HG03571 (cell line): ENCODE measurements around the gene PYCARD.
A peak's percentile ranks its signal among the peaks of the same experiment; 100 is the strongest.
"Not testable (repeated sequence)": the region's sequence is repeated elsewhere in the genome, so short reads cannot be mapped to it uniquely, and the experiment has no call there.

Experiments
- ATAC-seq: cut with Tn5 transposase; IDR thresholded peaks from one replicate; pipeline ENCODE4 v1.9.1; 2021; ENCODE audit not compliant: unreplicated experiment

PYCARD gene

DNA sequence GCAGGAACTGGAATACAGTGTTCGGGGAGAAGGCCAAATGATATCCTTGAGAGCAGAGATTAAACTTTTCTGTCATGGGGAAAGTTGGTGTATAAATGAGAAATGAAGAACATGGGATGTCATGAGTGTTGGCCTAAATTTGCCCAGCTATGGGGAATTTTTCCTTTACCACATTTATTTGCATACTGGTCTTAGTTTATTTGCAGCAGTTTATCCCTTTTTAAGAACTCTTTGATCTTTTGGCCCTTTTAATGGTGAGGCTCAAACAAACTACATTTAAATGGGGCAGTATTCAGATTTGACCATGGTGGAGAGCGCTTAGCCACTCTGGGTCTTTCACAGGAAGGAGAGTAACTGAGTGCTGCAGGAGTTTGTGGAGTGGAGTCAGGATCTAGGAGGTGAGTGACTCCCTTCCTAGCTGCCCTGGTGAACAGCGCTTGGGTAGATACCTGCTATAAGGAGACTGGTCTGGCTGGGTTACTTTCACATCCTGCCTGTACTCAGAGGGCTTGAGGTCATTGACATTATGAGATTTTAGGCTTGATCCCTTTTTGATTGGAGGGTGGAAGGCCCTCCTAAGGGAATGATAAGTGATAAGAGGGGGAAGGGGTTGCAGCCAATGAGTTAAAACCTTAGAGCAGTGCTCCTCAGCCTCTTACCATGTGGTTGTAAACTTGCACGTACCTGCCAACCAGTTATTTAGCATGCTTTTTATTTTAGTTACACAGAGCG, 10.7 kb downstream of the PYCARD start:
- no peak for ATAC-seq

DNA sequence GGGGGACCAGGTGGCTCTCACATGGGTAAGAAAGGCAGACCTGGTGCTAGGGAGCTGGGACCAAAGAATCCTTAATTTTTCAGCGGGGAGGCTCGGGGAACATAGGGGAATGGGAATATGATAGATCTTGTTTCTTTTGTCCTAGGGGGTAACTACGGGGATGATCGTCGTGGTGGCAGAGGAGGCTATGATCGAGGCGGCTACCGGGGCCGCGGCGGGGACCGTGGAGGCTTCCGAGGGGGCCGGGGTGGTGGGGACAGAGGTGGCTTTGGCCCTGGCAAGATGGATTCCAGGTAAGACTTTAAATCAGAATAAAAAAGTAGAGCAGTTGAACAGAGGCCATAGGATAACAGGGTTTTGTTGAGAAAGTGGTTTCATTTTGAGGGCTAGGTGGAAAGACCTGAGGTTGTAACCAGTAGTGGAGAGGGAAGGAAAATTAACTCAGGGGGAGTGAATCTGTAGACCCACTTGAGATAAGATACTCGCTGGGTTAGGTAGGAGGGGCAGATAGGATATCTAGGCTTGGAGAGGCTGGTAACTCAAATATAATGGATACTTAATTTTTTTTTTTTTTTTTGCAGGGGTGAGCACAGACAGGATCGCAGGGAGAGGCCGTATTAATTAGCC, 11.6 kb downstream of the PYCARD start:
- ATAC-seq = no peak

DNA sequence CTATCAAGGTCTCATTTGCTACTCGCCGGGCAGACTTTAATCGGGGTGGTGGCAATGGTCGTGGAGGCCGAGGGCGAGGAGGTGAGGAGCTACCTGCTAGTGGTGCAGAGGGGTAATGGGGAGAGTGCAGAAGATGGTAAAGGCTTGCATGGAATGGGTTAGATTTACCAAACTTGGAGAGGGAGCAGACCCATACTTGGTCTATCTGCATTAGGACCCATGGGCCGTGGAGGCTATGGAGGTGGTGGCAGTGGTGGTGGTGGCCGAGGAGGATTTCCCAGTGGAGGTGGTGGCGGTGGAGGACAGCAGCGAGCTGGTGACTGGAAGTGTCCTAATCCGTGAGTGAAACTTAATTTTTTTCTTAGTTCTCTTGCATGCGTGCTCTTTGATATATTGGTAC, 12.5 kb downstream of the PYCARD start:
- no peak for ATAC-seq

DNA sequence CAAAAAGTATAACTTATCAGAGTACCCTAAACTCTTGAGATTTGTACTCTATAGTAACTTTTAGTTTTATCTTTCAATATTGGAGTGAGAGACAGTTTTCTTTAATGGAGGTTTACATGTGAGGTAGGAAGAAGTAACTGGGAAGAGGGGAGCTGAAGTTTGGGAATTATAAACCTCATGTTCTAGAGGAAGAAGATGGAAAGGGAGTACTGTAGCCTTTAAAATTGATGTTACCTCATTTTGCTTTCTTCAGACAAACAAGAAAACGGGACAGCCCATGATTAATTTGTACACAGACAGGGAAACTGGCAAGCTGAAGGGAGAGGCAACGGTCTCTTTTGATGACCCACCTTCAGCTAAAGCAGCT, 13.2 kb downstream of the PYCARD start:
- ATAC-seq = no peak

DNA sequence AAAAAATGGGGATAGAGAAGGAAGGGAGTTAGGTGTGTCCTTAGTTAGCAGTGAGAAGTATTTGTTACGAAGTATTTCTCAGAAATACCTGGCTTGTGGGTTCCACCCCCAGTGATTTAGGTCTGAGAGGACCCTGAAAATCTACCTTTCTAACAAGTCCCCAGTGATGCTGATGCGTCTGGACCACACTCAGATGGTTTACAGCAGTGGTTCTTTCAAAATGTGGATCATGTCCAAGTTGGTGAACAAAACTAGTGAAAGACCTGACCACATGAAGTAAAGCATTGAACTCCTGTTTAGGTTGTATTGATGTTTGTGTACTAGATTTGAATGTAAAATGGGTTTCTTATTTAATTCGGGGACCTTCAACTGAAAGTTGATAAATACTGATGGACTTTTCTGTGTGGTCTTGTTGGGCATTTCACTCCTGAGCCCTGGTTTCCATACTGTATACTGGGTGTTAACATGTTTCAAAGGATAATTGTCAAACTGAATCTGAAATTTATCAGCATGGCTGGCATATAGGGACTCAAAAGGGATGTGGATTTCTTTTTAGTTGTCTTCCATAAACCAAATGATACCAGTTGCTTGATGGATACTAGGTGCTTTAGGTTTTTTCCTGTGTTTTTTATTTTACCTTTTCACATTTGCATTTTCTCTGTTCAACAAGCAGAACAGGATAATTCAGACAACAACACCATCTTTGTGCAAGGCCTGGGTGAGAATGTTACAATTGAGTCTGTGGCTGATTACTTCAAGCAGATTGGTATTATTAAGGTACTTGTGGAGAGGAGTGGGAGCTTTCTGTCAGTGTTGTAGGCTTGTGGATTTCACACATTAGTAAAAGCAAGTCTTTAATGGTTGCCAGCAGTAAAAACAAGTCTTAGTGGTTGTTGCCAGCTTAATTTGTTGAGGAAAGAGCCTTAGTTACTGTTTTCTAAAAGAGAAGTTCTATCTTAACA, 13.8 kb downstream of the PYCARD start:
- no peak for ATAC-seq

DNA sequence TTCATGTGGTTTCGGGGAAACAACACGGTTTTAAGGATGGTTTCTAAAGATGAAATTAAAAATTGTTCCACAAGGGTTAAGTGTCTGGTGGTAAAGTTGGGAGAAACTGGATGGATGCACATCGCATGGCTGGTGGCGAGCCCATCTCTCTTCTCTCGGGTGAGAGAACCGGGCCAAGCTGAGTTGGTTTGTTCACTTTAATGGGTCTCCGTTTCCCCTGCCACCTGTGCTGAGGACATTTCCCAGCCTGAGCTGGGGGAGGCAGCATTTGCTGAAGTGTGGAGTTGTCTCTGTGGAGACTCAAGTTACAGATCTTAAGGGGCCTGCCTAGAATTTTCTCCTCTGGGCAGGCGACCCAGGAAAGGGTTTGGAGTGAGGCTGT, 14.8 kb downstream of the PYCARD start:
- ATAC-seq = no peak

DNA sequence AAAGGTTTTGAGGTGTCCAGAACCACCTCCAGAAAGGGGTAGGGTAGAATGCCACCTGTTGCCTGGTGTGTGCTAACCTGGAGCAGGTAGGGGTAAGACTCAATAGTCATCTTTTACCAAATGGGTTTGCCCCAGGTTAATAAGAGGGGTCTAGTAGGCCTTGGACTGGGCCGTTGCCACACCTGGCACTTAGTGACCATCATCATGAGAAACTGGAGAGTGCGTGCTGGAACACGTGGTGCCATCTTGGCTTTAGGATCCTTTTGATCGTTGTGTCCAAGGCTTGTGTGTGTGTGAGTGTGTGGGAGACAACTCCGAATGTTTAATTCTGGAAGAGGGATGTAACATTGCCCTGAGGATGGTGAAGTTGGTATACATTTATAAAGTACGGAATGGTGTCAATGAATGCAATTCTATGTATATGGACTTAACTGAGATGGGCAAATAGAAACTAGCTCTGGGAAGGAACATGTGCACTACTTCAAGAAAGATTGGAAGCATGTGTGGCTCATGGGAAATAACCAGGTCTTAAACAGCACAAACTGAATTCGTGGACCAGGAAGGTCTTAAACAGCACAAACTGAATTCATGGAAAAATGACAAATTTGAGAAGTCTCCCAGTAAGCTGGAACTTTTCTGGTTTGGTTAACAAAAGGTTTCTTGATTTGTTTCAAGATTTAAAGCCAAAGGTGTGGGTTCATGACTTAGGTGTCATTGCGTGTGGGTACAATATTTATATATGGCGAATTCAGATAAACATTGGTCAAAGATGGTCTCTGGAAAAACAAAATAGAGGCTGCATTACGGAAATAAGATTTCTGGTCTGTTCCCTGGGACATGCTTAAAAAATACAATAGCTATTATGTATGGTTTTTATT, 15.4 kb downstream of the PYCARD start:
- ATAC-seq = no peak

DNA sequence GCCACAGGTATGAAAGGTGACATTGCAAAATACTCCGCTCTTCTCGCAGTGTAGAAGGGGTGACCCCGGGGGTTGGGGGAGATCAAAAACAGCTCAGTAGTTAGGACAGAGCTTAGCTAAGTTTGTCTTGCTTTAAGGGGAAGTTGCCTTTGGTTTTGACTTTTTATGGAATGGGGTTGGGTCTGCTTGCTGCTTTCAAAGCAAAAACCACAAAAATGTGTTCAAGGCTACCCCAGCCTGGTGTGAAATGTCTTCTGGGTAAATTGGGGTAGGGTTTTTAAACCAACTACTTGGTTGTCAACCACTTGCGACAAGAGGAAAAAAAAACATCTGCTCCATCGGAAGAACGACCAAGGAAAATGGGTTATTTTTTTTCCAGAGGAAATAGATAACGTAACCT, 16.4 kb downstream of the PYCARD start:
- ATAC-seq = no peak

DNA sequence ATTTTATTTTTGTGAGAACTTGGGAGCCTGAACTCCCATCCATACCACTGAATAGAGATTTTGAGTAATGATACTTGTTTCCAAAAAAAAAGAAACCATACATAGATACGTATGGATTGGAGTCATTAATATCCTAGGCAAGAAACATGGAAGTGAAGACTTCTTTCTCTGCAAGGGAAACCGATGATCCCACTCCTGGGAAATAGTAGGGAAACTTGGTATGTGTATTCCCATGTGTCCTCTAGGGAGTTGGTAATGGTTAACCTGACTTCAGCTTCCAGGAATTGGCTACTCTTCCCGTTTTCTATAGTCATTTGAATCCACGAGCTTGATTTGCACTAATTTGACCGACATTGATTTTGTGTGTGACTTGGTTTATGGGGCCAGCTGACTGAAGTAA, 17.2 kb downstream of the PYCARD start:
- no peak for ATAC-seq

DNA sequence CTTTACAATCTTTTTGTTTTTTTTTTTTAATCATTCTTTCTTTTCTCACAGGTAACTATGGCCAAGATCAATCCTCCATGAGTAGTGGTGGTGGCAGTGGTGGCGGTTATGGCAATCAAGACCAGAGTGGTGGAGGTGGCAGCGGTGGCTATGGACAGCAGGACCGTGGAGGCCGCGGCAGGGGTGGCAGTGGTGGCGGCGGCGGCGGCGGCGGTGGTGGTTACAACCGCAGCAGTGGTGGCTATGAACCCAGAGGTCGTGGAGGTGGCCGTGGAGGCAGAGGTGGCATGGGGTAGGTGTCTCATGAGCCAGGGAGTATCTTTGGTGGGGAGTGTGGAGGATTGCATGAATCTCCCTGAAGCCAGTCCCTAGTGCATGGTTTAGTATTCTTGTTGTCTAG, 17.7 kb downstream of the PYCARD start:
- no peak for ATAC-seq

DNA sequence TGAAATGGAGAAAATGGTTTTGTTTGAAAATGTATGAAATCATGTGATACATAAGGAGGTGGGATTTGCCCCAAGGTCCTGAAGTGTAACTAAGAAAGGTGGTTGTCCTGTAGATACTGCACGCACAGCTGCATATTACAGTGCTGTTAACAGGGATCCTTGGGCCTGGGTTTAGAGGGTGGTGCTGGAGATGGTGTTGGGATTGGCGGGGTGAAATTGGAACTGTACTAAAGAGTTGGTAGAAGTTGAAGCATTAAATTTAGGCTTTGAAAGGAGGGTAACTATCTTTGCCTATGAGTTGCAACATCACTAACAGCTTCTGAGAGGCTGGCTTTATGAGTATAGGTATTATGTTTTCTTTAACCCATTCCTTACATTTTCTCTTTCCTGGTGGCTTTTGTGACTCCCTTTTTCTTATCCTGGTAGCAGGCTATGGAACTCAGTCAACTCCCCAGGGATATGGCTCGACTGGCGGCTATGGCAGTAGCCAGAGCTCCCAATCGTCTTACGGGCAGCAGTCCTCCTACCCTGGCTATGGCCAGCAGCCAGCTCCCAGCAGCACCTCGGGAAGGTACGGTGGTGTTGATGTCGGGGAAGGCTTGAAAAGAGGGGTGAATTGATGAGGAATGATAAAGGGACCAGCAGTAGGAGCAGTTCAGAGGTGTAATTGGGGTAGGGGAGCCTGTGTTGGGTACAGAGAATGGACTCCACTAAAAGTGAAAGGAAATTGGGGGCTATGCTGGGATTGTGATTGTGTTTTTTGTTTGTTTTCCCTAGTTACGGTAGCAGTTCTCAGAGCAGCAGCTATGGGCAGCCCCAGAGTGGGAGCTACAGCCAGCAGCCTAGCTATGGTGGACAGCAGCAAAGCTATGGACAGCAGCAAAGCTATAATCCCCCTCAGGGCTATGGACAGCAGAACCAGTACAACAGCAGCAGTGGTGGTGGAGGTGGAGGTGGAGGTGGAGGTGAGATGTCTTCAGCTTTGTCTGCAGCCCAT, 18.8 kb downstream of the PYCARD start:
- no peak for ATAC-seq

DNA sequence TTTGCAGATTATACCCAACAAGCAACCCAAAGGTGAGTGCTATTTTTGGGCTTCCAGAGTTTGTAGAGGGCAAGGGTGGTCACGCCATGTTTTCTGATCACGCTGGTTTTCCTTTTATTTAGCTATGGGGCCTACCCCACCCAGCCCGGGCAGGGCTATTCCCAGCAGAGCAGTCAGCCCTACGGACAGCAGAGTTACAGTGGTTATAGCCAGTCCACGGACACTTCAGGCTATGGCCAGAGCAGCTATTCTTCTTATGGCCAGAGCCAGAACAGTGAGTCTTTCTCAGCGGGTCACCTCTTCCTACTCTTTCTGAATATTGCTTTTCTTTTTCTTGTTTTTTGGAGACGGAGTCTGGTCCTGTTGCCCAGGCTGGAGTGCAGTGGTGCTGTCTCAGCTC, 20.2 kb downstream of the PYCARD start:
- no peak for ATAC-seq

DNA sequence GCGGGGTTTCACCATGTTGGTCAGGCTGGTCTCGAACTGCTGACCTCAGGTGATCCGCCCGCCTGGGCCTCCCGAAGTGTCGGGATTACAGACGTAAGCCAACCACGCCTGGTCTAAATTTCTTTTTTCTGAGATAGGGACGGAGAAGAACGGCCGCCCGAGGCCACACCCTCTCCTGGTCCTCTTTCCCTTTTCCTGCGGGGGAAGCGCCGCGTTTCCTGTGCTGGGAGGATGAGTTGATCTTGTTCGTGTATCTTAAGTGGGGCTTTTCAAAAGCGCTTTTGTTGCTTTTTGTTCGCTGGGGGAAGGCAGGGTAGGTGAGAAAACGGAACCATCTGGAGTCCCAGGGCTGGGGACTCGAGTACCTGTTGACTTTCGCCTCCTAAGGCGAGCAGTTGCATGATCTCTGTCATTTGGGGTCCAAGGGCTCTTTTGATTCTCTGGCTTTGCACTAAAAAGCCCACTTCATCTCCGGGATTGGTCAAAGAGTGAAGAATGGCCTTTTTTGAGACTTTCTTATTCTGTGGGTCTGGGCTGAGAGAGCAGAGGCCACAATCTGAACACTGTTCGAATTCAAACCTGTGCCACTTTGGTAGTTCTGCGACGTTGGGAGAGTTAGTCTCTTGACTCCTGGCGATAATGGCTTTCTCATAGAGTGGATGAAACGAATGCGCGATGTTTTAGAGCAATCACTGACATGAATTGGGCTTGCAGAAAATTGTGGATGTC, 21.3 kb downstream of the PYCARD start:
- no peak for ATAC-seq

DNA sequence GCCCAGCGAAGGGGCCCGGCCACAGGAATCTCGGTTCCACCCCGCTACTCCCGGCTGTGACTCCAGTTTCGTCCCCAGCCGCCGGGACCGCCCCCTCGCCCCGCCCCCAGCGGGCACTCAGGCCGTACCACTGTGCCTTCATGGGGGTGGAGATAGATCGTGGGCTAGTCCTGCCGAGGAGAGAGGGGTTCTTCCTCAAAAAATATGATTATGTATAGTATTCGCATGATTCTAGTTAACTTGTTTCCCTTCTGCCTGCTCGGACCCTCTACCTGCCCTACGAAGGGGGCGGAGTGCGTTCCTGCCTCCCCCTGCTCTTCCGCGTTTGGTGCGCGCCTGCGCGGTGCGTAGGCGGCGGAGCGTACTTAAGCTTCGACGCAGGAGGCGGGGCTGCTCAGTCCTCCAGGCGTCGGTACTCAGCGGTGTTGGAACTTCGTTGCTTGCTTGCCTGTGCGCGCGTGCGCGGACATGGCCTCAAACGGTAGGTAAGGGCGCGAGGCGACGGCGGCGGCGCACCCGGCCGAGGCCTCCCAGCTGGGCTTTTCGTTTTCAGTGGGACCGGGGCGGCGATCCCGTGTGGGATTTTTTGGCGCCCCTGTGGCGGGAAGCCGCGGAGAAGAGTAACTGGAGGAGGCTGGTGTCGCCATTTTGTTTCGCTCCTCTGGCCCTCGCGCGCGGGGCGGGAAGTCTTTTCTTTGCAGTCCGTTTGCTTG, 22.7 kb downstream of the PYCARD start, which contains the start of gene FUS:
TSS of gene FUS (plus strand) at position 393 of the 713 bp plus-strand sequence. CDS start at position 469, 76 bp downstream.
- ATAC-seq = peak; percentile 50

DNA sequence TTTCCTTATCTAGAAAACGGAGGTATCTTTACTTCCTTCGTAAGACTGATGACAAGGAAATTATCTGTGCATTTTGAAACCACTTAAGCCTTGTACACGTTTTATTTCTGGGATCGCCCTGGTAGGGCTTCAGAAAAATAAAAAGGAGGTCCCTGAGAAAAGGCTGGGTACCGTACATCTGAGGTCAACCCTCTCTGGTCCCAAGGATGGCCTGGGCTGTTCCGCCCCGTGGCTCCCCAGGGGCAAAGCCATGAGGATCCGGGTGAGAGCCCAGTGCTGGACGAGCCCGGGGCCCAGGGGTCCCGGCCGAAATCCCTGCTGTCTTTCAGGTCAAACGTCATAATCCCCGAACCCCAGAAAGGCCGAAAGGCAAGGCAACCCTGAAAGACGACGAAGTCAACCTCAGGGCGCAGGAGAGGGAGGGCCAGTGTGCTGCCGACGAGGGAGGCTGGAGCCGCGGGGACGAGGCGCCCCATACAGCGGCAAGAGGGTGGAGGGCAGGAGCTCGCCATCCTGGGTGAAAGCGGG, 23.3 kb downstream of the PYCARD start:
- ATAC-seq = peak; percentile 5

DNA sequence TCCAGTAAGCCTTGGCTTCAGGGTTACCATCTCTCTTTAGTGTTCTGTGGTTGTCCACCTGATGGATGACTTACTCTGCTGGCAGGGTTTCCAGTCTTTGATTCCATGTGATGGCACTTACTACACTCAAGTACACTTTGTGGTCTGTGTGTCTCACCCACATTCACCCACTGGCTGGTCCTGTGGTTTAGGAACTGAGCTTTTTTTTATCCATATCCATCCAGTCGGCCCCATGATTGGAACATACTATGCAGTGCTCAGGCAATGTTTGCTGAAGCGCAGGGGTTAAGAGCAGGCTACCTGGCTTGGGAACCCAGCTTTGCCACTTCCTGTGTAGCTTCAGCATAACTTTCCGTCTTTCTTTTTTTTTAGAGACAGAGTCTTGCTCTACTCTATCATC, 25.4 kb downstream of the PYCARD start:
- no peak for ATAC-seq

DNA sequence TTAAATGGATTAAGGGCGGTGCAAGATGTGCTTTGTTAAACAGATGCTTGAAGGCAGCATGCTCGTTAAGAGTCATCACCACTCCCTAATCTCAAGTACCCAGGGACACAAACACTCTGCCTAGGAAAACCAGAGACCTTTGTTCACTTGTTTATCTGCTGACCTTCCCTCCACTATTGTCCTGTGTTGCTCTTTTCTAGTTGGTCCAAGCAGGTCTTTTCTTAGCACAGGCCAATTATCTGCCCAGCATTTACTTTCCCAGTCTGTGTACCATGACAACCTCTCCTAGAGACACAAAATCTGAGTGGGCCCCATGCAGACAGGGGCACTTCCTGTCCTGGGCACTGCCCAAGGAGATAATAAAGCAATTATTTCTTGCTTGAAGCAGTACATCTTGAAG, 32.5 kb downstream of the PYCARD start:
- not testable (repeated sequence) for ATAC-seq

DNA sequence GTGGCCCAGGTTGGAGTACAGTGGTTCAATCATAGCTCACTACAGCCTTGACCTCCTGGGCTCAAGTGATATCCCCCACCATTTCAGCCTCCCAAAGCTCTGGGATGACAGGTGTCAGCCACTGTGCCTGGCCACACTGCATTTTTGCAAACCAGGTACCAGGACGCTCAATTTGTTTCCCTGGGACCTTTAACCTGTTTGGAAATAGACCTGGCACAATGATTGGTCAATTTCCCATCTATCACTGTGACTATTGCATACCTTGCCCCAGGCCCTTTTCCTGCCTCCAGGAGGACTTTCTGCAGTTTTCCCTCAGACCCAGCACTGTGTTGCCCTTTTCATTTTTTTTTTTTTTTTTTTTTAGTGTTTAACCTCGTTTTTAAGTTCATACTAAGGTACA, 33.7 kb downstream of the PYCARD start:
- no peak for ATAC-seq
